Osteocyte (in vitro differentiated cells): Measurements from ENCODE around the gene HES3. TPM values are rescaled to one million over a fixed set of nuclear protein-coding genes. Genes with fewer than 3 reads are reported as not detected.

Experiments used
- DNase-seq: peaks from one replicate; pipeline ENCODE4 v3.0.0; 2021; ENCODE audit warnings: mixed read lengths; ENCODE audit not compliant: unreplicated experiment; ENCODE audit errors: extremely low spot score
- H3K27ac Mint-ChIP-seq: one replicate; pipeline ENCODE4 v1.8.0; 2021; ENCODE audit warnings: mild to moderate bottlenecking, mixed read lengths; ENCODE audit not compliant: unreplicated experiment
- H3K27me3 Mint-ChIP-seq: one replicate; pipeline ENCODE4 v1.8.0; 2021; ENCODE audit warnings: mixed read lengths; ENCODE audit not compliant: unreplicated experiment
- H3K36me3 Mint-ChIP-seq: one replicate; pipeline ENCODE4 v1.8.0; 2021; ENCODE audit warnings: mixed read lengths; ENCODE audit not compliant: unreplicated experiment
- H3K4me1 Mint-ChIP-seq: one replicate; pipeline ENCODE4 v1.8.0; 2021; ENCODE audit warnings: mixed read lengths; ENCODE audit not compliant: unreplicated experiment
- H3K4me3 Mint-ChIP-seq: one replicate; pipeline ENCODE4 v1.8.0; 2021; ENCODE audit warnings: mild to moderate bottlenecking, moderate library complexity, mixed read lengths; ENCODE audit not compliant: unreplicated experiment
- H3K9me3 Mint-ChIP-seq: one replicate; pipeline ENCODE4 v1.8.0; 2021; ENCODE audit warnings: mixed read lengths; ENCODE audit not compliant: unreplicated experiment
- CTCF ChIP-seq: fragments of 200-600 bp; sonication (generic); IDR thresholded peaks from 2 replicates; pipeline ENCODE4 v1.5.0; 2021; ENCODE audit warnings: antibody characterized with exemption, mild to moderate bottlenecking, moderate library complexity
- total RNA-seq: library from RNA; stranded (reverse); gene quantifications from 2 replicates; pipeline ENCODE4 v1.2.1, GENCODE V29; 2021

Gene HES3
- total RNA-seq, 1 donor from 2014 or later: not detected

DNA sequence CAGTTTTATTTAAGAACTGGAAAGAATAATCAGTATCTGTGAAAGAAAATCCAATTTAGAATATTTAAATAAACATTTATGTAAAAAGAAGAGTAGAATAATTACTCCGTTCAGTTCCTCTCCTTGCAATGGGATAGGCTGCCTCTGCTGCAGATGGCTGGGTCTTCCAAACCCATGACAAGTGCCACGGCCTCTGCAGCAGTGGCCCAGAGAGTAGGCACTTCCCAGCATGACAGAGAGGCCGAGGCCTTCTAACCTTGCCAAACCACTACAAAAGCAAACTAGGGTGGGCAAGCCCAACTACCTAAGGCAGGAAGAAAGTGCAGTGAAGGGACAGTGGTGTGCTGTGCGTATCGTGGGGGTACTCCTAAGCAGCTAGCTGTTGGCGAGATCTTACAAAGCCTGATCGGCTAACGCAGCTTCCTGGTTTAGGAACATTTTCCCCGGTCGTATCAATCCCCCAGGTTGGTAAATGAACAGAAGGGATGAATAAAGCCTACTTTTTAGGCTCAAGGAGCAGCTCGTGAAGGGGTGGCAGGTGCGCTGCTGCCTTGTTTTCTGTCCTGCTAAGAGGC, 22.7 kb upstream of the HES3 start:
- H3K36me3 Mint-ChIP-seq: peaks cover 22% of the 10 kb centered on the region
- H3K4me1 Mint-ChIP-seq: no peaks in the 10 kb centered on the region
- H3K4me3 Mint-ChIP-seq: no peak overlapping the region
- H3K9me3 Mint-ChIP-seq: no peaks in the 10 kb centered on the region
- TF ChIP-seq CTCF: no peak
- DNase-seq: no peak
- no peak overlapping the region for H3K27ac Mint-ChIP-seq
- H3K27me3 Mint-ChIP-seq: no peaks in the 10 kb centered on the region

GRCh38 chr1:6222636-6223035, 21.3 kb upstream of the HES3 start:
- no peak for TF ChIP-seq CTCF
- Mint-ChIP-seq H3K9me3 (no peaks in the 10 kb centered on the region), H3K27ac (no peak overlapping the region), H3K4me1 (no peaks in the 10 kb centered on the region), H3K27me3 (no peaks in the 10 kb centered on the region), H3K4me3 (no peak overlapping the region), H3K36me3 (peaks cover 24% of the 10 kb centered on the region)
- DNase-seq: no peak

DNA sequence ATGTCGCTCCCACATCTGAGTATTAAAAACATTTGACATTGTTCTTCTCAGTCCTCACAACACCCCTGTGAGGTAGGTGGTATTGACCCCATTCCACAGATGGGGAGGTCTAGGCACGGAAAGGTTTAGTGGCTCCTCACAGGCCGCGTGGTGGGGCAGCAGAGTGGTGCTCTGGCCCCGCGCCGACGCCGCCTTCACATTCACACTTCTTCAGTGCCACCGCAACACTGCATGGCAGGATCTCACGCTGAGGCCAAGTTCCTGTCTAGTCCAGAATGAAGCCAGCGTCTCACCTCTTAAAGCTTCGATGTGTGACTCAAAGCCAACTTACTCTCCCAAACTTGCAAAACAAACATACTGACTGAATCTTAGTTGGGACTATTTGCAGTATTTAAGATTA, 20.4 kb upstream of the HES3 start:
- Mint-ChIP-seq H3K4me1 (no peaks in the 10 kb centered on the region), H3K36me3 (peaks cover 24% of the 10 kb centered on the region), H3K27ac (no peak overlapping the region), H3K27me3 (no peaks in the 10 kb centered on the region), H3K9me3 (no peaks in the 10 kb centered on the region), H3K4me3 (no peak overlapping the region)
- DNase-seq: no peak
- no peak for TF ChIP-seq CTCF

GRCh38 chr1:6224718-6225117, 19.3 kb upstream of the HES3 start:
- TF ChIP-seq CTCF: no peak
- H3K9me3 Mint-ChIP-seq: no peaks in the 10 kb centered on the region
- no peaks in the 10 kb centered on the region for H3K27me3 Mint-ChIP-seq
- H3K36me3 Mint-ChIP-seq: peaks cover 24% of the 10 kb centered on the region
- DNase-seq: no peak
- H3K4me1 Mint-ChIP-seq: no peaks in the 10 kb centered on the region
- H3K4me3 Mint-ChIP-seq: no peak overlapping the region
- H3K27ac Mint-ChIP-seq: no peak overlapping the region

- DNase-seq: no peak
- H3K36me3 Mint-ChIP-seq: peaks cover 24% of the 10 kb centered on the region
- no peak for TF ChIP-seq CTCF
- no peak overlapping the region for H3K4me3 Mint-ChIP-seq
- no peaks in the 10 kb centered on the region for H3K4me1 Mint-ChIP-seq
- no peaks in the 10 kb centered on the region for H3K27me3 Mint-ChIP-seq
- H3K27ac Mint-ChIP-seq: no peak overlapping the region
- no peaks in the 10 kb centered on the region for H3K9me3 Mint-ChIP-seq
These were observed 18.3 kb upstream of the HES3 start for GRCh38 chr1:6225651-6226050.
